GM13976 (cell line): ENCODE results near the gene TMEM30A.

Source experiments
- DNase-seq: peaks from one replicate; pipeline ENCODE4 v3.0.0; 2012; ENCODE audit warnings: low spot score
- CTCF ChIP-seq: IDR thresholded peaks from 2 replicates; pipeline ENCODE4 v1.5.1; 2012; ENCODE audit warnings: borderline replicate concordance, mild to moderate bottlenecking; ENCODE audit not compliant: insufficient read depth; ENCODE audit errors: extremely low read depth, missing control alignments, control extremely low read depth
- in situ Hi-C: fragments of 300-500 bp; cut with MboI; formaldehyde crosslinking; loops from one replicate; pipeline ENCODE4 v1.12.0; 2022; ENCODE audit warnings: low sequenced_read_pairs, mixed read lengths, inconsistent platforms; ENCODE audit not compliant: unreplicated experiment

Gene TMEM30A

DNA sequence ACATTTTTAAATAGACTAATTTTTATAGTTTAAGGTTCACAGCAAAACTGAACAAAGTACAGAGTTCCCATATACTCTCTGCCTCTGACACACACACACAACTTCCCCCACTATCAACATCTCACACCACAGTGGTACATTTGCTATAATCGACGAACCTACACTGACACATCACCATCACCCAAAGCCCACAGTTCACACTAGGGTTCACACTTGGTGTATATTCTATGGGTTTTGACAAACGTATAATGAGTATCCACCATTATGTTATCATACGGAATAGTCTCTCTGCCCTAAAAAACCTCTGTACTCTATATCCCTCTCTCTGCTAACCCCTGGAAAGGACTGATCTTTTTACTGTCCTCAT, 15.6 kb downstream of the TMEM30A start:
- no peak for DNase-seq
- in situ Hi-C loops = no loop called here
- TF ChIP-seq CTCF = no peak

DNA sequence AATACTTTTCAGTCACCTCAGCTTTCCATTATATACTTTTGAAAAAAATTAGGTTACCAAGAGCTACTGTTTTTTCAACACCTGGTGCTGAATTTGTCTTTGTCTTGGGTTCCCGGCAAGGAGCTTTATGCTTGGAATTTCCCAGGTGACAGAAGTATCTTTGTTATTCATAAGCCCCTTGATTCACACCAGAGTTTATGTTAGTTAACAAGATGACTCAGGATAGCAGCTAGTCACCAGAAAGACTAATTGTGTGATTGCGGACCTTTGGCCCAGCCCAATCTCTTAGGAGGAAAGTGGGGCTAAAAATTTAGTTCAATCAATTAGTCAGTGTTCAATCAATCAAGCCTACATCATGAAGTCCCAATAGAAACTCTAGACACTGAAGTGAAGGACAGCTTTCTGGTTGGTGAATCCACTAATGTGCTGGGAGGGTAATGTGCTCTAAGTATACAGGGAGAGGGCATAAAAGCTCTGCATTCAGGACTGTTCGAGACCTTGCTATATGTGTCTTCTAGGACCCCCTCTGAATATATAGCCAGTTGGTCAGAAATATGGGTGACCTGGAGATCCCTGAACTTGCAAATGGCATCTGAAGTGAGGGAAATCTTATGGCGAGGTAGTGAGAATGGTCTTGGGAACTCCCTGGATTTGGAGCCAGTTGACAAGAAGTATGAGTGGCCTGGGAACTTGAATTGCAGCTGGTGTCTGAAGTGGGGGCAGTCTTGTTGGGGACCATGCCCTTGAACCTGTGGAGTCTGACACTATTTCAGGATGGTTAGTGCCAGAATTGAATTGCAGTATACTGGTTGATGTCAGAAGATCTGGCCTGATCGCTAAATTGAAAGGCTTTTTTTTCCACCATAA, 16.2 kb downstream of the TMEM30A start:
- TF ChIP-seq CTCF = no peak
- no peak for DNase-seq
- in situ Hi-C loops = no loop called here

- in situ Hi-C loops = no loop called here
- DNase-seq = no peak
- TF ChIP-seq CTCF = no peak
These were observed 17.1 kb downstream of the TMEM30A start for GRCh38 chr6:75267461-75267860.

GRCh38 chr6:75266716-75267291, 17.8 kb downstream of the TMEM30A start:
- in situ Hi-C loops = no loop called here
- TF ChIP-seq CTCF = peak; percentile 63
- DNase-seq = peak; percentile 42

GRCh38 chr6:75263401-75263750, 21.2 kb downstream of the TMEM30A start:
- no peak for DNase-seq
- TF ChIP-seq CTCF = no peak
- in situ Hi-C loops = no loop called here

DNA sequence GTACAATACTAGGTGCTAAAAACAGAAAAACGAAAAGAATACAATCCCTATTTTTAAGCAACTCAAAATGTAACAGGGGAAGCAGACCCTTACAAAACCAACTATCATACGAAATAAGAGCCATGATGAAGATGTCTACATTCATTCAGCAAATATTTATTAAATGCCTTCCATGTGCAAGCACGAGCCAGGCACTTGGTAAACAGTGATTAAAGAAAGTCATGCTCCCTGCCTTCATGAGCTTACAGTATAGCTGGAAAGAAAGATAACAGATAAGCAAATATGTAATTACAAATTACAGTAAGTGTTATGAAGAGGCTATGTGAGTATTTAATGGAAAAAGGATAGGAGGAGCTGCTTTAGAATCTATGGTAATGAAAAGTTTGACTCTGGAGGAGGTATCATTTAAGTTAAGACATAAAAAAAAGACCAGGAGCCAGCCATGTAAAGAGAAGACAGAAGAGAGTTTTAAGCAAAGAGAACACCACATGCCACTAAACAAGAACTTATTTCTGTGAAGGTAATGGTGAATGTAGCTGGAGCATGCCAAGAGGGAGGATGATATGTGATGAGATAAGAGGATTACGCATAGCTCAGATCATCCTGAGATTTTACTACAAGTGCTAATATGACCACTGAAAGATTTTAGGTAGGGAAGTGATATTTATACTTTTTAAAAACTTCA, 21.7 kb downstream of the TMEM30A start:
- no peak for DNase-seq
- TF ChIP-seq CTCF = no peak
- in situ Hi-C loops = no loop called here
